ENCODE data around the gene TLL2.

TLL2 gene

GRCh38 chr10:96327462-96327861 lies 186.3 kb downstream of the TLL2 start:
- Histone ChIP-seq H3K27me3 (ENCODE audit: insufficient read depth, low read length, poor library complexity, severe bottlenecking) (no peaks in the 10 kb centered on the region), H3K9me2 (replicated peaks; ENCODE audit: low read depth, low read length) (no peaks in the 10 kb centered on the region), H3K4me1 (ENCODE audit: insufficient read depth, low read length, poor library complexity, severe bottlenecking) (no peaks in the 10 kb centered on the region), H3K4me3 (ENCODE audit: low read length, poor library complexity, severe bottlenecking) (no peak overlapping the region), H4K20me1 (ENCODE audit: insufficient read depth, low read length, poor library complexity, severe bottlenecking) (no peaks in the 10 kb centered on the region), H3K4me2 (ENCODE audit: low read depth, low read length, poor library complexity, severe bottlenecking) (no peak overlapping the region), H2AFZ (ENCODE audit: low read length) (no peak overlapping the region), H3K9ac (ENCODE audit: low read depth, low read length, poor library complexity, severe bottlenecking) (no peak overlapping the region), H3K36me3 (ENCODE audit: insufficient read depth, low read length) (no peaks in the 10 kb centered on the region), H3F3A (ENCODE audit: low read depth) (no peaks in the 10 kb centered on the region), H3K79me2 (ENCODE audit: insufficient read depth, low read length) (no peaks in the 10 kb centered on the region), H3K9me3 (ENCODE audit: insufficient read depth, low read depth, low read length) (no peaks in the 10 kb centered on the region)
- TF ChIP-seq CTCF (conservative IDR thresholded peaks at IDR 0.05; ENCODE audit: low read length) = no peak
- no peak for TF ChIP-seq EZH2phosphoT487 (IDR thresholded peaks at IDR 0.05; ENCODE audit: borderline replicate concordance)

DNA sequence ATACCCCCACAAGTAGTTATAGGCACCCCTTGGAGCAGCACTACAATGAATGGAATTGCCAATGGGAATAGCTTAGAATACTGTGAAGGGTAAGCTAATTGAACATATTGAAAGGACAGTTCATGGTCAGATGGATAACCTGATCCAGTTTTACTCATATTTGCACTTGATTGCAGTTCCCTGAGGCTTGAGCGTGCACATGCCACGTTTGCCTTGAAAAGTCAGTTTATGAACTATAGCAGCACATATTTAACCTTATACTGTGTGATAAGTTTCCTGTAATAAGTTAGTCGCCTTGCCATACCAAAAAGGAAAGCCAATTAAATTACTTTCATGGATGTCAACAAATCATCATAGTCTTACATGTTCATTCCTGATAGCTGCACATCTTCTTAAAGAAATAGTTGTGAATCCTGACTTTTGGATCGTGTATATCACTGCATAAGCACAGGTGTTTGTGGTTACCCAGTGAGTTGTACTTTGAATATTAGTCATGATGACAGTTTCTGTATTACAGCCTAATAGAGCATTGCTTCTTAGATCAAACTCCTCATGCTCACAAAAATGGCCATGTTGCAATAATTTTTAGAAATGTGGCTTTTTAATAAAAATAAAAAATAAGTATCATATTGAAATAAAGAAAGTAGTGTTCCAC lies 187.9 kb downstream of the TLL2 start:
- H3K9me3 ChIP-seq (ENCODE audit: insufficient read depth, low read depth, low read length) = no peaks in the 10 kb centered on the region
- H3K4me3 ChIP-seq (ENCODE audit: low read length, poor library complexity, severe bottlenecking) = no peak overlapping the region
- no peaks in the 10 kb centered on the region for H3K4me1 ChIP-seq (ENCODE audit: insufficient read depth, low read length, poor library complexity, severe bottlenecking)
- TF ChIP-seq EZH2phosphoT487 (IDR thresholded peaks at IDR 0.05; ENCODE audit: borderline replicate concordance) (no peak), CTCF (conservative IDR thresholded peaks at IDR 0.05; ENCODE audit: low read length) (no peak)
- no peak overlapping the region for H2AFZ ChIP-seq (ENCODE audit: low read length)
- H3K4me2 ChIP-seq (ENCODE audit: low read depth, low read length, poor library complexity, severe bottlenecking) = no peak overlapping the region
- H4K20me1 ChIP-seq (ENCODE audit: insufficient read depth, low read length, poor library complexity, severe bottlenecking) = no peaks in the 10 kb centered on the region
- no peak overlapping the region for H3K9ac ChIP-seq (ENCODE audit: low read depth, low read length, poor library complexity, severe bottlenecking)
- H3F3A ChIP-seq (ENCODE audit: low read depth) = no peaks in the 10 kb centered on the region
- no peaks in the 10 kb centered on the region for H3K36me3 ChIP-seq (ENCODE audit: insufficient read depth, low read length)
- no peaks in the 10 kb centered on the region for H3K9me2 ChIP-seq (replicated peaks; ENCODE audit: low read depth, low read length)
- no peaks in the 10 kb centered on the region for H3K79me2 ChIP-seq (ENCODE audit: insufficient read depth, low read length)
- no peaks in the 10 kb centered on the region for H3K27me3 ChIP-seq (ENCODE audit: insufficient read depth, low read length, poor library complexity, severe bottlenecking)

DNA sequence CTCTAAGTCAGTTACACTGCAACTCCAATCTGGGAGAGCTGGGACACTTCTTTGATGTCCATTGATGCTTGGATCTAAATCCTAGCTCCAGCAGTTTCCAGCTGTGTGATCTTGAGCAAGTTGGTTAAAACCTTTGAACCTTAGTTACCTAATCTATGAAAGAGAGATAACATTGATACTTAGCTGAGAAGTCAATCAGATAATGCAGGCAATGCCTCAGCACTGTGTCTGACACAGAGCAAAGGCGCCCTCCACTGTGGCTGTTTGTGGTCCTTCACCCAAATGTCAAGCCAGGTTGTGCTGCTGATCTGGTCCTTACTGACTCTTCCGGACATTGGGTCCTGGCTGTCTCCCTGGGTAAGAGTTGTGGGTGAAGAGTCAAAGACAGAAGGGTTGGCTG lies 189.3 kb downstream of the TLL2 start:
- Histone ChIP-seq H3K4me3 (ENCODE audit: low read length, poor library complexity, severe bottlenecking) (no peak overlapping the region), H4K20me1 (ENCODE audit: insufficient read depth, low read length, poor library complexity, severe bottlenecking) (no peaks in the 10 kb centered on the region), H3K4me1 (ENCODE audit: insufficient read depth, low read length, poor library complexity, severe bottlenecking) (no peaks in the 10 kb centered on the region), H3K4me2 (ENCODE audit: low read depth, low read length, poor library complexity, severe bottlenecking) (no peak overlapping the region), H3K36me3 (ENCODE audit: insufficient read depth, low read length) (no peaks in the 10 kb centered on the region), H3F3A (ENCODE audit: low read depth) (no peaks in the 10 kb centered on the region), H3K9me2 (replicated peaks; ENCODE audit: low read depth, low read length) (no peaks in the 10 kb centered on the region), H3K9me3 (ENCODE audit: insufficient read depth, low read depth, low read length) (no peaks in the 10 kb centered on the region), H3K79me2 (ENCODE audit: insufficient read depth, low read length) (no peaks in the 10 kb centered on the region), H3K9ac (ENCODE audit: low read depth, low read length, poor library complexity, severe bottlenecking) (no peak overlapping the region), H2AFZ (ENCODE audit: low read length) (no peak overlapping the region), H3K27me3 (ENCODE audit: insufficient read depth, low read length, poor library complexity, severe bottlenecking) (no peaks in the 10 kb centered on the region)
- TF ChIP-seq EZH2phosphoT487 (IDR thresholded peaks at IDR 0.05; ENCODE audit: borderline replicate concordance) = no peak
- no peak for TF ChIP-seq CTCF (conservative IDR thresholded peaks at IDR 0.05; ENCODE audit: low read length)

All from Loucy (cell line).